ENCODE data around the gene SUV39H2. TPM values are rescaled to one million over a fixed set of nuclear protein-coding genes. Genes with fewer than 3 reads are reported as not detected.

The SUV39H2 gene
- total RNA-seq, 1 donor from 2014 or later = 39.7 TPM

DNA sequence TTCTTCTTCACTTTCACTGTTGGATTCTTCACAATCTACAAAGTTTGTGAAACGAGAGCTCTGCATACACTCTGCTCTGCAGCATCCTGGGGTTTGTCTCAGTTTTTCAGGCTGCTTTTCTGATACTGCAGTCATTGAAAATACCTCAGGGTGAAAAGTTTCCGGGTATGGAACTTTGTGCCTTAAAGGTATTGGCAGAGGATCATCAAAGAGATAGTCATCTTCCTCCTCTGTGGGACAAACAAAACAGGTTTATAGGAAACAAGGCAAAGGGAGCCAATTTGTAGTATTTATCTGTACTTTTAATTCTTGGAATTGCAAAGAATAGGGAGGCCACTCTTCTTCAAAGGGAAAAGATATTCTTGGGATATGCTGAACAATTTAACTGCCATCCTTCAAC lies 30.4 kb downstream of the SUV39H2 start:
- Mint-ChIP-seq H3K36me3 (peaks cover 80% of the 10 kb centered on the region), H3K9me3 (peaks cover 4% of the 10 kb centered on the region), H3K27ac (no peak overlapping the region), H3K4me1 (ENCODE audit: unreplicated experiment) (no peaks in the 10 kb centered on the region), H3K4me3 (no peak overlapping the region), H3K27me3 (no peaks in the 10 kb centered on the region)
- TF ChIP-seq CTCF (conservative IDR thresholded peaks at IDR 0.05) = no peak
- no peak for DNase-seq (ENCODE audit: extremely low spot score, unreplicated experiment)

DNA sequence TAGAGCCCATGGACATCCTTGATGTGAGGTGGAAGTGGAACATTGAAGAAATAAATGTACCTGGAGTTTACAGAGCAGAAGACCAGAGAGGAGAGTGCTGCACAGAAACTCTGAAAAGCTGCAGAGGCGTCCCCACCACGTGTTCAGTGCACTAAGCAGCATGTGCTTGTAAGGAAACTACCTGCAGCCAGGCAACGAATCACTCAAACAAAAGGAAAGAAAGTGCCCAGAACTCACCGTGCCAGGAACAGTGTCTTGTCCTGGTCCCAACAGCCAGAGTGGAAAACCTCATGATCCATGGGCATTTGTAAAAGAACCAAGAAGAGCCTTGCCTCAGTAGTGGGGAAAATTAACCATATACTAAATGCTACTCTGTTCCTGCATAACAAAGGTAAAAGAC lies 32.3 kb downstream of the SUV39H2 start:
- DNase-seq (ENCODE audit: extremely low spot score, unreplicated experiment) = no peak
- Mint-ChIP-seq H3K27ac (no peak overlapping the region), H3K36me3 (peaks cover 79% of the 10 kb centered on the region), H3K4me1 (ENCODE audit: unreplicated experiment) (no peaks in the 10 kb centered on the region), H3K27me3 (no peaks in the 10 kb centered on the region), H3K4me3 (no peak overlapping the region), H3K9me3 (peaks cover 4% of the 10 kb centered on the region)
- TF ChIP-seq CTCF (conservative IDR thresholded peaks at IDR 0.05) = no peak

DNA sequence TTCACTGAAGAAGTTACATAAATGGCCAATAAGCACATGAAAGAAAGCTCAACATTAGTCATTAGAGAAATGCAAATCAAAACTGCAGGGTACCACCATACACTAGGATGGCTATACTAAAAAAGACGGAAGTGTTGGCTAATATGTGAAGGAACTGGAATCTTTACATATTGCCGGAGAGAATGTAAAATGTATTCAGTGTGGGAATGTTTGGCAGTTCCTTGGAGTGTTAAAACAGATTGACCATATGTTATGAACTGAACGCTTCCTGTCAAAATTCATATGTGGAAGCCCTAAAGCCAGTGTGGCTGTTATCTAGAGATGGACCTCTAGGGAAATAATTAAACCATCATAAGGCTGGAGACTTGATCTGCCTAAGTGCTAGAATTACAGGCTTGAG lies 33.1 kb downstream of the SUV39H2 start:
- Mint-ChIP-seq H3K27me3 (no peaks in the 10 kb centered on the region), H3K4me3 (no peak overlapping the region), H3K9me3 (peaks cover 4% of the 10 kb centered on the region), H3K27ac (no peak overlapping the region), H3K4me1 (ENCODE audit: unreplicated experiment) (no peaks in the 10 kb centered on the region), H3K36me3 (peaks cover 80% of the 10 kb centered on the region)
- DNase-seq (ENCODE audit: extremely low spot score, unreplicated experiment) = no peak
- no peak for TF ChIP-seq CTCF (conservative IDR thresholded peaks at IDR 0.05)

GRCh38 chr10:14916600-14916999 lies 37.9 kb downstream of the SUV39H2 start:
- Mint-ChIP-seq H3K27ac (no peak overlapping the region), H3K4me3 (no peak overlapping the region), H3K27me3 (no peaks in the 10 kb centered on the region), H3K4me1 (ENCODE audit: unreplicated experiment) (no peaks in the 10 kb centered on the region), H3K9me3 (peaks cover 4% of the 10 kb centered on the region), H3K36me3 (peaks cover 82% of the 10 kb centered on the region)
- DNase-seq (ENCODE audit: extremely low spot score, unreplicated experiment) = no peak
- no peak for TF ChIP-seq CTCF (conservative IDR thresholded peaks at IDR 0.05)

DNA sequence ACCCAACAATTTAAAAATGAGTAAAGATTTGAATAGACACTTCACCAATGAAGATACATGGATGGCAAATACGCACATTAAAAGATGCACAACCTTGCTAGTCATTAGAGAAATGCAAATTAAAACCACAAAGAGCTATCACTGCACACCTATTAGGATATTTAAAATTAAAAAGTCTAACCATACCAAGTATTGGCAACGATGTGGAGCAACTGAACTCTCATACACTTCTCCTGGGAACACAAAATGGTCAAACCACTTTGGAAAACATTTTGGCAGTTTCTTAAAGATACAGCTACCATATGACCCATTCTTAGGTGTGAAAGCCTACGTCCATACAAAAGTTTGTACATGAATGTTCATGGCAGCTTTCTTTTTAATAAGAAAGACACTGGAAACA lies 39.2 kb downstream of the SUV39H2 start:
- DNase-seq (ENCODE audit: extremely low spot score, unreplicated experiment) = no peak
- Mint-ChIP-seq H3K4me1 (ENCODE audit: unreplicated experiment) (no peaks in the 10 kb centered on the region), H3K4me3 (no peak overlapping the region), H3K27me3 (no peaks in the 10 kb centered on the region), H3K36me3 (peaks cover 84% of the 10 kb centered on the region), H3K27ac (no peak overlapping the region), H3K9me3 (peaks cover 4% of the 10 kb centered on the region)
- no peak for TF ChIP-seq CTCF (conservative IDR thresholded peaks at IDR 0.05)

GRCh38 chr10:14918964-14919363 lies 40.3 kb downstream of the SUV39H2 start:
- no peak for DNase-seq (ENCODE audit: extremely low spot score, unreplicated experiment)
- peaks cover 77% of the 10 kb centered on the region for H3K36me3 Mint-ChIP-seq
- no peak overlapping the region for H3K4me3 Mint-ChIP-seq
- peaks cover 4% of the 10 kb centered on the region for H3K9me3 Mint-ChIP-seq
- H3K27me3 Mint-ChIP-seq = no peaks in the 10 kb centered on the region
- no peak overlapping the region for H3K27ac Mint-ChIP-seq
- H3K4me1 Mint-ChIP-seq (ENCODE audit: unreplicated experiment) = no peaks in the 10 kb centered on the region
- TF ChIP-seq CTCF (conservative IDR thresholded peaks at IDR 0.05) = no peak
